Lower leg skin (tissue), 4 donors: ENCODE measurements around the gene CNPY1. TPM values are rescaled to one million over a fixed set of nuclear protein-coding genes. Genes with fewer than 3 reads are reported as not detected.
A peak's percentile ranks its signal among the peaks of the same experiment; 100 is the strongest.

ENCODE experiments used
- DNase-seq, 2 donors: peaks; one replicate each; pipeline ENCODE4 v3.0.0-alpha.2; 2019; ENCODE audit warnings: low spot score in 2 of 2
- H3K4me3 ChIP-seq: fragments of 200-600 bp; sonication (generic); 2 replicates; pipeline ENCODE4 v1.5.1; 2017; ENCODE audit warnings: mild to moderate bottlenecking, low read depth; ENCODE audit not compliant: poor library complexity, severe bottlenecking
- POLR2A ChIP-seq, 2 donors: fragments of 450-650 bp; IDR thresholded peaks; one replicate each; pipeline ENCODE4 v1.6.1; 2016 to 2017; ENCODE audit warnings: antibody characterized with exemption in 2 of 2, mild to moderate bottlenecking in 1 of 2, moderate library complexity in 1 of 2
- WGBS, 2 donors: methylation state at CpG; one replicate each; pipeline ENCODE4 v1.1.5; 2018; 5-methylcytosine and 5-hydroxymethylcytosine counted together
- intact Hi-C: fragments of 100-400 bp; cut with DNase I; formaldehyde crosslinking; loops from one replicate; pipeline ENCODE4 v1.15.0; 2023; ENCODE audit warnings: low total_unique reads
- total RNA-seq, 4 donors: library from RNA; depleted of rRNA; stranded (reverse); fragments of >200 nt; gene quantifications; one replicate each; pipeline ENCODE4 v1.1.0, GENCODE V29; 2016
- TF ChIP-seq, protein P1 (sequence below), 3 donors: fragments of 450-650 bp; IDR thresholded peaks; one replicate each; pipeline ENCODE4 v1.5.1; 2016; ENCODE audit warnings: antibody characterized with exemption in 3 of 3, mild to moderate bottlenecking in 3 of 3, moderate library complexity in 2 of 3

Gene CNPY1
- total RNA-seq, 4 donors from 2014 or later: not detected

DNA sequence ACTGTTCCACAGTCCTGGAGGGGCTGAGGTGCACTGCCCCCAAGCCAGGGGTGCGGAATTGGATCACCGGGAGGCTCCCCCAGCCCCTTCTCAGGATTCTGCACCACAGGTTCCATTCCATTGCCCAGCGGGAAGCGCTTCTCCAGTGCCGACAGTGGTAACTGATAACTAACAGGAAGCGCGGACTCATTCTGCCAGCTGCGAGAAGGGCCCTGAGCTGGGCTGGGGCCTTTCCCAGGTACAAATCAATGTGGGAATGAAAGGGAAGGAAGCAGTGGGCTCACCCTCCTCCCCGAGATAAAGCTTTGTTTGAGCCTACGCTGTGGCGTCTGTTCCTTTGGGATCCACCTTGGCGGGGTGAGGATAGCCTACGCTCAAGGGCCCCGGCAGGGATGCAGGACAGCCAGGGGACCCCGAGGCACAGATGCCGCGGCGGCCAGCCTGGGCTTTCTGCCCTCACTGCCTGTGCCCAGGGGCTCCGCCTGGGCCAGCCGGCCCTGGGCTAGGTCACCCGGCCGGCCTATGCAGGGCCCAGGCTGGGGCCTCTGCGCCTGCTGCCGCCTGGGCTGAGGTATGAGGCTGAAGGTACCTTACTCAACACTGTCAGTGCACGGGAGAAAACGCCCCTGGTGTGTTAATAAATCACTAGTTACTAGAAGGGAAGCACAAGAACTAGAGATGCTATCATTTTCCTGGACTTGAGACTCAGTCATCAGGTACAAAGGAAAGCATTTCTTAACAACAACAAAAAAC is 49.0 kb downstream of the CNPY1 start:
- intact Hi-C loops: no loop called here
- 69 to 74% methylated on average over 16 to 24 of the region's 26 CpGs for WGBS, 2 donors
- TF ChIP-seq, protein P1, sequence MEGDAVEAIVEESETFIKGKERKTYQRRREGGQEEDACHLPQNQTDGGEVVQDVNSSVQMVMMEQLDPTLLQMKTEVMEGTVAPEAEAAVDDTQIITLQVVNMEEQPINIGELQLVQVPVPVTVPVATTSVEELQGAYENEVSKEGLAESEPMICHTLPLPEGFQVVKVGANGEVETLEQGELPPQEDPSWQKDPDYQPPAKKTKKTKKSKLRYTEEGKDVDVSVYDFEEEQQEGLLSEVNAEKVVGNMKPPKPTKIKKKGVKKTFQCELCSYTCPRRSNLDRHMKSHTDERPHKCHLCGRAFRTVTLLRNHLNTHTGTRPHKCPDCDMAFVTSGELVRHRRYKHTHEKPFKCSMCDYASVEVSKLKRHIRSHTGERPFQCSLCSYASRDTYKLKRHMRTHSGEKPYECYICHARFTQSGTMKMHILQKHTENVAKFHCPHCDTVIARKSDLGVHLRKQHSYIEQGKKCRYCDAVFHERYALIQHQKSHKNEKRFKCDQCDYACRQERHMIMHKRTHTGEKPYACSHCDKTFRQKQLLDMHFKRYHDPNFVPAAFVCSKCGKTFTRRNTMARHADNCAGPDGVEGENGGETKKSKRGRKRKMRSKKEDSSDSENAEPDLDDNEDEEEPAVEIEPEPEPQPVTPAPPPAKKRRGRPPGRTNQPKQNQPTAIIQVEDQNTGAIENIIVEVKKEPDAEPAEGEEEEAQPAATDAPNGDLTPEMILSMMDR (IDR thresholded peaks at IDR 0.05): no peak
- TF ChIP-seq POLR2A (IDR thresholded peaks at IDR 0.05): no peak
- peak in 1 of 2 donors; percentile 76 for DNase-seq
- H3K4me3 ChIP-seq: no peak overlapping the region

DNA sequence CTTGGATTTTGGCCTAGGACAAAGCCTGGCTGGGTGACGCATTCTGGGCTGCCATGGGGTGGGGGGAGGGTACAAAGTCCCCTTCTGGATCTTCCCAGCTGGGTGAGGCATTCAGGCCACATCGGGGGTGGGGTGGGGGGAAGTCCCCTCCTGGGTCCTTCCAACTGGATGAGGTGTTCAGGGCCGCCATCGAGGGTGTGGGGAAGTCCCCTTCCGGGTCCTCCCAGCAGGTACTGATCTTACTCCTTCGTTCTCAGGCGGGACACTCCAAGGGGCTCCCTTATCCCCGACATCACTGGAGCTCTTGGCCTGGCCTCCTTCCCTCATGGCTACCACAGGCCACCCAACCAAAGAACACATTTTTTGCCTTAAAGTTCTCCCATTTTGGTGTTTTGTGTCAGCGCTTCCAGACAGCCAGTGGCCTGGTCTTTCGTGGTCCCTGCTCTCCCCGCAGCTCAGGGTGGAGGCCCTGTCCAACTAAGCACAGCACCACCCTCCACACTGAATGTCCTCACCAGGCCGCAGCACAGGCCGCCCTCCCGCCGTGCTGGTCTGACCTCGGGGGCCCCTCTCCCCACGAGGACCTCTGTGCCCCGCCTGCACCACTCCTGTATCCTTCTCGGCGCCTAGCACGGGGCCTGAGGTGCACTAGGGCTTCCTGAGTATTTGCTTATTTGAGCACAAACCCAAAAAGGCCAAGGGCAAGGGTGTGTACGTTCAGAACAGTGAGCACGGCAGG is 49.9 kb downstream of the CNPY1 start:
- H3K4me3 ChIP-seq: no peak overlapping the region
- no peak for TF ChIP-seq POLR2A (IDR thresholded peaks at IDR 0.05)
- TF ChIP-seq, protein P1 (IDR thresholded peaks at IDR 0.05): no peak
- peak in 1 of 2 donors; percentile 67 for DNase-seq
- 87 to 88% methylated on average over 23 of the region's 23 CpGs for WGBS, 2 donors
- intact Hi-C loops: no loop called here

DNA sequence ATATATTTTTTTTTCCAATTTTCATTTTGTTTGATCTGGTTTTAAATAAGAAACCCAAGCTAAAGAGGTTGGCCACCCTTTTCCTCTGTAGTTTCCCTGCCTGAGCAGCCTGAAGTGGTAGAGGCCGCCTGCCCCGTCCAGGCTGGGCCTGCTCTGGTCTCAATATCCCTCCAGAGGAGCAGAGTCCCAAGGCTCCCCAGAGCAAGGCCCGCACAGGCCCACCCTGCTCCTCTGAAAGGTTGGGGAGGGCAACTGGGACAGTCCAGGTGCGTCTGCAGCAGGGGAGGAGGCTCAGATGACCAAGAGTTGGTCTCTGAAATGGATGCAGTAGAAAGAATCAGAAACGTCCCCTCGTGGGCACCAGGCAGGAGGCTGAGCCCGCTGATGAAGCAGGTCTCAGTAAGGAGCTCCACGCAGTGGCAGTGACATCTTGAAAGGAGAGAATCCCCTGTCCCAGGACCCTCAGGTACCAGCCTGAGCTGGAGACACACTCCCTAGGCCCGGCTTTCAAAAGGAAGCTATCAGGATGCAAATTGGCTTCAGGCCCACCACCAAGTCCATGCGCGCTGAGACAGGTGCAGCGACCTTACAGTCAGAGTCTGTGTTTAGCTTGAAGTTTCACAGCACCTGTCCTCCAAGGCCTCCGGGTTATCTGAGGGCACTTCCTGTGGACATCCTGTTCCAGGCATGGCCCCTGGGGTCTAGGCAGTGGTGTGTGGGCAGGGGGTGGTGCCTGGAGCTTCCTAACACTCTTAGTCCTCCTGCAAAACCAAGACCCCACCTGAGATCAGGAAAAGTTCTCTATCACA is 50.7 kb downstream of the CNPY1 start:
- WGBS, 2 donors: 77 to 81% methylated on average over 10 to 13 of the region's 13 CpGs
- TF ChIP-seq POLR2A (IDR thresholded peaks at IDR 0.05): no peak
- TF ChIP-seq, protein P1 (IDR thresholded peaks at IDR 0.05): no peak

DNA sequence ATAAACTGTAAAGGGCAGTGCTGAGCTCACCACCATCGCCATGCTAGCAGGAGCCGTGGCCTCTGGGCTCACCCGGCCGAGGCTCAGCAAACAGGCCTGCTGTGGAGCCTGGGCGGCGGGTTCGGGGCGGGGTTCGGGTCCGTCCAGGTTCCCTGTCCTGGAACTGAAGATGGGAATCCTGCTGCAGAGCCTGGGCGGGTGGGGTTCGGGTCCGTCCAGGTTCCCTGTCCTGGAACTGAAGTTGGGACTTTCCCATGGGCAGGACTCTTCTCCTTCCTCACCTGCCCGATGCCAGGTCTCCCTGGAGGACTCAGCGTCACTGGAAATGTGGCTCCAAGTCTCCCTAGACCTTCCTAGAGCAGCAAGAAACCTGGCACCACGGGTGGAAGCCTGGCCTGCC is 51.8 kb downstream of the CNPY1 start:
- H3K4me3 ChIP-seq: no peak overlapping the region
- DNase-seq: peak in 1 of 2 donors; percentile 76

More for the DNA sequence above, 50.7 kb downstream of the CNPY1 start:
- peak in 1 of 2 donors; percentile 69 for DNase-seq
- no peak overlapping the region for H3K4me3 ChIP-seq
- intact Hi-C loops: no loop called here

More for the DNA sequence above, 51.8 kb downstream of the CNPY1 start:
- intact Hi-C loops: no loop called here
- no peak for TF ChIP-seq POLR2A (IDR thresholded peaks at IDR 0.05)
- TF ChIP-seq, protein P1 (IDR thresholded peaks at IDR 0.05): no peak
- WGBS, 2 donors: 86 to 87% methylated on average over 15 to 16 of the region's 16 CpGs
